GM12872 (cell line): ENCODE data around the gene INCENP.

Experiments used
- TF ChIP-seq, protein P1 (sequence below): IDR thresholded peaks from 3 replicates; pipeline ENCODE4 v1.5.1; 2011; ENCODE audit warnings: low read depth, mild to moderate bottlenecking, low read length, moderate library complexity; ENCODE audit not compliant: insufficient read depth

The INCENP gene

GRCh38 chr11:62132191-62132590 is 8.4 kb downstream of the INCENP start:
- TF ChIP-seq, protein P1, sequence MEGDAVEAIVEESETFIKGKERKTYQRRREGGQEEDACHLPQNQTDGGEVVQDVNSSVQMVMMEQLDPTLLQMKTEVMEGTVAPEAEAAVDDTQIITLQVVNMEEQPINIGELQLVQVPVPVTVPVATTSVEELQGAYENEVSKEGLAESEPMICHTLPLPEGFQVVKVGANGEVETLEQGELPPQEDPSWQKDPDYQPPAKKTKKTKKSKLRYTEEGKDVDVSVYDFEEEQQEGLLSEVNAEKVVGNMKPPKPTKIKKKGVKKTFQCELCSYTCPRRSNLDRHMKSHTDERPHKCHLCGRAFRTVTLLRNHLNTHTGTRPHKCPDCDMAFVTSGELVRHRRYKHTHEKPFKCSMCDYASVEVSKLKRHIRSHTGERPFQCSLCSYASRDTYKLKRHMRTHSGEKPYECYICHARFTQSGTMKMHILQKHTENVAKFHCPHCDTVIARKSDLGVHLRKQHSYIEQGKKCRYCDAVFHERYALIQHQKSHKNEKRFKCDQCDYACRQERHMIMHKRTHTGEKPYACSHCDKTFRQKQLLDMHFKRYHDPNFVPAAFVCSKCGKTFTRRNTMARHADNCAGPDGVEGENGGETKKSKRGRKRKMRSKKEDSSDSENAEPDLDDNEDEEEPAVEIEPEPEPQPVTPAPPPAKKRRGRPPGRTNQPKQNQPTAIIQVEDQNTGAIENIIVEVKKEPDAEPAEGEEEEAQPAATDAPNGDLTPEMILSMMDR: no peak

DNA sequence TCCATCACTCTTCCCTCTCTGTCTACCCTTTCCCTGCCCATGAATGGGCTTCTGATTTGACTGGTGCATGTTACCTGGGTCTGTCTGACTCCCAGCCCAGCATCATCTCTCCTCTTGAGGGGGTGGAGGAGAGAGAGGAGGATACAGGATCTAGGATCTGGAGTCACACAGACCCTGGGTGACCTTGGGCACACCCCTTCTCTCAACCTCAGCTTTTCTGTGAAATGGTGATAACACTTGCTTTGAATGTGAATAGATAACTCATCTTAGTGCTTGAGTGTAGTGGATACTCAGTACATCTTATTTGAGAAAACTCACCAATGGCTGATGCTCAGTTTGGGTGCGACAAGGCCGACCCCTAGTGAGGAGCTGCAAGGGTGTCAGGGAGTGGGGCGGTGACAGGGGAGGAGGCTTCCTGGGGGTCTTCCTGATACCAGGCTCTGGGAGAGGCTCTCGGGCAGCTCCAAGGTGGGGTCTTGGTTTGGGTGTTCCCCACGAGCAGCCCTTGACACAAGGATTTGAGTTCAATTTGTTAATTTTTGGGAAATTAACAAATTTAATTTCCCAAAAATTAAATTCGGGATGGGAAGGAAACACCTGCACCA is 9.0 kb downstream of the INCENP start:
- TF ChIP-seq, protein P1: no peak

- TF ChIP-seq, protein P1: no peak
Observed at GRCh38 chr11:62133328-62134065, 9.7 kb downstream of the INCENP start.

DNA sequence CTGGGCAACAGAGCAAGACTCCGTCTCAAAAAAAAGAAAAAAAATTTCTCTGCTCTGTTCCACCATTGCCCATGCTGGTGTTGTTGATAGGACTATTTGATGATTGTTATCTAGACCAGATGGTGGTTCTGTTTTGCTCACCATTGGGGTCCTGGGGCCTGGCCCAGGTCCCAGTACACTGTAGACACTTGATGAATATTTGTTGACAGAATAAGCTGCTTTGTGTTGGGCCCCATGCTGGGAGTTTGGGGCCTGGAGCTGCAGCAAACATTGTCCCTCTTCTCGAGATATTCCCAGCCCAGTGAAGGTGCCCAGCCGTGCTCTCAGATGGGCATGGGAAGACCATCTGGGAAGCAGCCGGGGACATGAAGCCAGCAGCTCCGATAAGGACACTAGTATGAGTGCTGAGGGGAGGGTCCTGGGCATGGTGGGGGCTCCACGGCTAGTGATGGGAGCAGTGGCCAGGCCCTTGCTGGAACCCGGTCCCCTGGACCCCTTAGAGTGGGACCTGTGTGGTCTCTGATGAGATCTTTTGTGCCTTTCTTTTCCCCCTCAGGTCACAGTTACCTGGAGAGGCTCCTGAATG is 13.6 kb downstream of the INCENP start:
- TF ChIP-seq, protein P1: no peak

GRCh38 chr11:62137881-62138629 is 14.2 kb downstream of the INCENP start:
- TF ChIP-seq, protein P1: no peak

DNA sequence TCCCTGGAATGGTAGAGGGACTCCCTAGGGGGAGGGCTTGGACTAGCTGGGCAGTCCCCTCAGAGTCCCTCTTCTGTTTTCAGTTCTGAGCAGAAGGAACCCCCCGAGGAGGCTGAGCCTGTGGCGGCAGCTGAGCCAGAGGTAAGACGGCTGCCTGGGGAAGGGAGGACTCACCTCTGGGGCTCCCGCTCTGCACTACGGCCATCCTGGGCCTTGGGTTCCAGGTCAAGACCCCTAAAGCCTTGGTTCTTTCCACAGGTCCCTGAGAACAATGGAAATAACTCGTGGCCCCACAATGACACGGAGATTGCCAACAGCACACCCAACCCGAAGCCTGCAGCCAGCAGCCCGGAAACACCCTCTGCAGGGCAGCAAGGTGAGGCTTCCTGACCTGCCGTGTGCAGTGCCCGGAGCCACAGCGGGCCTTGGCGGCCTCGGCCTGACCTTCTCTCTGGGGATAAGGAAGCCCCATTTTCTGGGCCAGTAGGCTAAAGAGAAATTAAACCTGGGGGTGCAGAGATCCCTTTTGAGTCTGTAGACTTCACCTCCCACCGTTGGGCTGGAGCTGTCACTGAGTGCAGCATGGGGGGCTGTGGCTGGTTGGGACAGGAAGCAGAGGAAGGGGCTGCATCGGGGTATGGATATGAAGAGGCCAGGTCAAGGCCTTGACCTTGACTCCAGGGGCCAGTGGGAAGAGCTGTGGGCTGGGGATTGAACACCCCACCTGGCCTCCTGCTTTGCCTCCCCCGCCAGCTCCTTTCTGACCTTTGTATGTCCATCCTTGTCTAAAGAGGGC is 15.0 kb downstream of the INCENP start:
- TF ChIP-seq, protein P1: no peak
